Thymus (tissue), 11 donors: ENCODE results near the gene KLHL21. TPM values are rescaled to one million over a fixed set of nuclear protein-coding genes. Genes with fewer than 3 reads are reported as not detected.

Source experiments
- DNase-seq, 9 donors: peaks; one replicate each; pipeline ENCODE4 v3.0.0-alpha.2; 2013; ENCODE audit warnings: low spot score in 9 of 9, low read depth in 6 of 9, missing footprints in 1 of 9
- H3K27ac ChIP-seq, 2 donors: one replicate each; pipeline ENCODE4 v1.5.1; 2013; ENCODE audit warnings: control low read depth in 1 of 2, low read depth in 1 of 2, low read length in 1 of 2, mild to moderate bottlenecking in 1 of 2, moderate library complexity in 1 of 2
- H3K27me3 ChIP-seq, 2 donors: one replicate each; pipeline ENCODE4 v1.5.1; 2013; ENCODE audit warnings: low read length in 1 of 2; ENCODE audit not compliant: control insufficient read depth in 2 of 2, insufficient read depth in 1 of 2
- H3K36me3 ChIP-seq, 2 donors: one replicate each; pipeline ENCODE4 v1.5.1; 2013; ENCODE audit warnings: low read length in 1 of 2, mild to moderate bottlenecking in 1 of 2, moderate library complexity in 1 of 2; ENCODE audit not compliant: control insufficient read depth in 2 of 2, insufficient read depth in 2 of 2
- H3K4me1 ChIP-seq, 2 donors: one replicate each; pipeline ENCODE4 v1.5.1; 2013; ENCODE audit warnings: low read length in 2 of 2; ENCODE audit not compliant: control insufficient read depth in 2 of 2, insufficient read depth in 2 of 2
- H3K4me3 ChIP-seq, 2 donors: one replicate each; pipeline ENCODE4 v1.5.1; 2013; ENCODE audit warnings: low read length in 2 of 2, control low read depth in 1 of 2, mild to moderate bottlenecking in 1 of 2
- H3K9me3 ChIP-seq, 2 donors: one replicate each; pipeline ENCODE4 v1.5.1; 2013; ENCODE audit warnings: low read length in 1 of 2, mild to moderate bottlenecking in 1 of 2; ENCODE audit not compliant: control insufficient read depth in 2 of 2, insufficient read depth in 1 of 2
- WGBS: extraction: QIAGEN DNeasy Blood & Tissue Kit; methylation state at CpG from one replicate; pipeline ENCODE4 v1.1.7; 2013; 5-methylcytosine and 5-hydroxymethylcytosine counted together
- polyA plus RNA-seq: library from polyadenylated mRNA; stranded (reverse); fragments of 200-250 nt; gene quantifications from one replicate; pipeline ENCODE4 v1.2.3, GENCODE V29; 2013
- total RNA-seq: library from RNA; stranded (reverse); fragments of 120-200 nt; gene quantifications from one replicate; pipeline ENCODE4 v1.2.4, GENCODE V29; 2013
- donor health status: healthy.

Gene KLHL21
- total and polyA plus RNA-seq, 2 donors = 8.0 to 13.6 TPM

DNA sequence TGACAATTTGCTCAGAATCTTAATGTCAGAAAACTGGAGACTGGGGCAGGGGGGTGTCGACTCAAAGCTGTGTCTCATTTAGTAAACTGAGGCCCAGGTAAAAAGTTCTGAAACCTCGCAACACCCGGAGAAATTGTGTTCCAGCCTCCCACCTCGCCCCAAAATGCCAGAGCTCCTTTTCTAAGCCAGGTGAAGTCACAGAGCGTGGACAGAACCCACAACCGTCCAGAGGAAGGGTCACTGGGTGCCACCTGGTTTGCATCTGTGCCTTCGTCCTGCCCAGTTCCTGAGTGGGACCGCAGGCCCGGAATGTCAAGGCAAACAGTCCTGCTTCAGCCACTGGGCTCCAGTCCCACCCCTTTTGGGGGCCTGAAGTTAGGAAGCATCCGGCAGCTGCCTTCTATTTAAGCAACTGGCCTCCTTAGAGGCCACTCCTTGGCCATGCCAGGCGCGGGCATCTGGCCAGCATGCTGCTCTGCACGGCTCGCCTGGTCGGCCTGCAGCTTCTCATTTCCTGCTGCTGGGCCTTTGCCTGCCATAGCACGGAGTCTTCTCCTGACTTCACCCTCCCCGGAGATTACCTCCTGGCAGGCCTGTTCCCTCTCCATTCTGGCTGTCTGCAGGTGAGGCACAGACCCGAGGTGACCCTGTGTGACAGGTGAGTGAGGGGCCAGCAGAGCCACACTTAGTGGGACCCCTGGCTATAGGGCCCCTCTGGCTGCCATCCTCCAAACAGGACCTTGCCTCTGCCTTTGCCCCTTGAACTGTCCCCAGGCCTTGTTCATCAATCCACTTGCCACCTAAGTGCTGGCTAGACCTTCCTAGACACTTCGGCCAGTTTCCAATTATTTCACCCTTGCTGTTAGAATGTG is 47.5 kb downstream of the KLHL21 start, which contains the start of gene TAS1R1:
TSS of gene TAS1R1 (plus strand) at position 401 of the 872 bp plus-strand sequence. CDS start at position 468, 67 bp downstream.
- peak within 1 kb of the TSS; percentile 76 to 90 for H3K4me3 ChIP-seq
- no peak for DNase-seq
- H3K36me3 ChIP-seq = peaks cover 9 to 12% of the 10 kb centered on the region in 2 donors
- peaks cover 10 to 11% of the 10 kb centered on the region in 2 donors for H3K4me1 ChIP-seq
- no peaks in the 10 kb centered on the region for H3K27me3 ChIP-seq
- no peaks in the 10 kb centered on the region for H3K9me3 ChIP-seq
- WGBS = 95% methylated on average over 19 of the region's 19 CpGs
- peak within 1 kb of the TSS in 1 of 2 donors; percentile 73 for H3K27ac ChIP-seq

DNA sequence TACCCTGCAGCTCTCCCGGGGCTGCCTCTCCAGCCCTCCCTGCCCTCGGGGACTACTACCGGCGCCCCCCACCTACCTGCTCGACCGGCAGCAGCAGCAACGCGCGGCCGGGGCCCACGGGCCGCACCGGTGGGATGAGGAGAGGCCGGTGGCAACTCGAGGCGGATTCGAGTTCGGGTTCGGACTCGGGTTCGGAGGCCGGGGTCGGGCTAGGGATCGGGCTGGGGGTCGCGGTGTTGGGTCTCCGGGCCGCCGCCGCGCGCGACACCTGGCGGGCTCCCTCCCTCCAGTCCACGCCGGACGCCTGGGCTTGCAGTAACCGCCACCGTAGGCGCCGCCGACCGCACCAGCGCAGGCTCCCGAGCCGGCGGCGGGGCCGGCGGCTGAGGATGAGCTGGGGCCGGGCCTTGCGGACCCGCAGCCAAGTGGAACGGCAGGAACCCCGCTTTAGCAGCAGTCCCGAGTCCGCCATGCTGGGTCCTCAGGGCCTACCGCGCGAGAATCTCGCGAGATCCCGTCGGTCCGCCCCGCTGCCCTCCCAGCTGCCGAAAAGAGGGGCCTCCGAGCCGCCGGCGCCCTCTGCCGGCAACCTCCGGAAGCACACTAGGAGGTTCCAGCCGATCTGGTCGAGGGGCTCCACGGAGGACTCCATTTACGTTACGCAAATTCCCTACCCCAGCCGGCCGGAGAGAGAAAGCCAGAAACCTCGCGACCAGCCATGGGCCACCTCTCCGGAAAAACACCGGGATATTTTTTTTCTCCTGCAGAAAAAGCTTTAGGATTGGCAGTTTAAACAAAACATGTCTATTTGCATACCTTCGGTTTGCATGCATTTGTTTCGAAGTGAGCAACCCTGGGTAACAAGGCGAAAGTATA is 48.4 kb downstream of the KLHL21 start, which contains the start of gene NOL9:
TSS of gene NOL9 (minus strand) at position 483 of the 876 bp plus-strand sequence. CDS start at position 472, 11 bp downstream.
- peaks cover 16 to 18% of the 10 kb centered on the region in 2 donors for H3K36me3 ChIP-seq
- DNase-seq = peak; percentile 86 to 98 (median 91)
- H3K9me3 ChIP-seq = no peaks in the 10 kb centered on the region
- peaks cover 10 to 11% of the 10 kb centered on the region in 2 donors for H3K4me1 ChIP-seq
- H3K27ac ChIP-seq = peak within 1 kb of the TSS in 1 of 2 donors; percentile 73
- 3% methylated on average over 87 of the region's 87 CpGs for WGBS
- no peaks in the 10 kb centered on the region for H3K27me3 ChIP-seq
- peak within 1 kb of the TSS; percentile 76 to 90 for H3K4me3 ChIP-seq

DNA sequence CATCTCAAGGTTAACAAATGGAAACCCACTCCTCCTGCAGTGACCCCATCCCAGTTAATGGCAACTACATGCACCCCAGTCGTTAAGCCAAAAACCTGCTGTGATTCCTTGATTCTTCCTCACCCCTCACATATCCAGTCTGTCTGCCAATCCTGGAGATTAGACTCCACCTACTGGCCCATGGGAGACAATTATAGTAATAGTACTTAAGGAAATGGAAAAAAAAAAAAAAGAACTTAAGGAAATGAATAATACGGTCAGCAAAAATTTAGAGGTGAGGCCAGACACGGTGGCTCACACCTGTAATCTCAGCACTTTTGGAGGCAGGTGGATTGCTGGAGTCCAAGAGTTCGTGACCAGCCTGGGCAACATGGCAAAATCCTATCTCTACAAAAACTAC is 55.4 kb downstream of the KLHL21 start:
- Histone ChIP-seq H3K4me3 (no peak overlapping the region), H3K36me3 (peaks cover 52 to 76% of the 10 kb centered on the region in 2 donors), H3K9me3 (no peaks in the 10 kb centered on the region), H3K27ac (no peak overlapping the region), H3K4me1 (no peaks in the 10 kb centered on the region), H3K27me3 (no peaks in the 10 kb centered on the region)
- WGBS = 93% methylated on average over 4 of the region's 4 CpGs
- DNase-seq = no peak

DNA sequence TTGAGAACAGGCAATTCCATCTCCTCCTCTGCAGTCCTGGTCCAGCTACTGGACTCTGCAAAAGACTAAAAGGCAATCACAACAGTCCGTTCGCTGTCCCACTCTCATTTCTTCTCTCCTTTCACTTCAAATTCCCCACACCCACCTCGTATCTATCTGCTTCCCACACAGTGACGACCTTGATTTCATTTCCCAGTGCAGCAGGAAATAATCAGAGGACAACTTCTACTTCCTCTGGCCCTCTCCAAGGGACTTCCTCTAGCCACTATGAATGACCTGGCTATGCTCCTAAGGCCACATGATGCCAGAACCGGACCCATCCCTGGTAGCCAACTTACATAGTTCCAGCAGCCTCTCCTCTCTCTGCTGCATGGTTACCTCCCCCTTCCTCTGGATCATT is 56.3 kb downstream of the KLHL21 start:
- Histone ChIP-seq H3K27me3 (no peaks in the 10 kb centered on the region), H3K4me1 (no peaks in the 10 kb centered on the region), H3K9me3 (no peaks in the 10 kb centered on the region), H3K27ac (no peak overlapping the region), H3K4me3 (no peak overlapping the region), H3K36me3 (peaks cover 52 to 73% of the 10 kb centered on the region in 2 donors)
- WGBS = 95% methylated on average over 5 of the region's 5 CpGs
- no peak for DNase-seq

DNA sequence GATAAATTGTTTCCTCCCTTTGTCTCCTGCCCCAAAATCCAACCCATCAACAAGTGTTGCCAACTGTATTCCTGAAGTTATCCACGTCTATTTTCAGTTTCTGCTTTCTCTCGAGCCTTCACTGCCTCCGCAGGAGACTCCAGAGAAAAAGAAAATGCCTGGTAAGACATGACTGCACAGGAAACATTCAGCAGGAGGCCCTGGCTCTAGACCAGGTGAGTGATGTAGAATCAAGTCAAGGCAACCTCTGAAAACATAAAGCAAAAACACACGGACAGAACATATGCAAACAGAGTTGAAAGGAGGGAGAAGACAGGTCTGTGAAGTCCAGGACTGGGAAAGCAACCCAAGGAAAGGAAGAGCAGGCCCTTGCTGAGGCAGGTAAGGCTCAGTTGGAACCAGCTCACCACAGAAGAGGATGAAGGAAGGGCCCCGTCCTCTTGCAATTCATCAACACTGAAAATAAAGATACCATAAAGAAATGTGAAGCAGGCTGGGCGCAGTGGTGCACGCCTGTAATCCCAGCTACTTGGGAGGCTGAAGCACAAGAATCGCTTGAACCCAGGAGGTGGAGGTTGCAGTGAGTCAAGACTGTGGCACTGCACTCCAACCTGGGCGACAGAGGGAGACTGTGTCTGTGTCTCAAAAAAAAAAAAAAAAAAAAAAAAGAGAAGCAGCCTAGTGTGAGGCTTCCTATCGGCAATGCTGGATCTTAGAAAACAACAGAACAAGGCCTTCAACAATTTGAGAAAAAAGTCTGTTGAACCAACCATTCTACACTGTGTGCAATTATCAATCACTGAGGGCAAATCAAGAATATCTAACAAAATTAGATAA is 57.2 kb downstream of the KLHL21 start:
- no peaks in the 10 kb centered on the region for H3K27me3 ChIP-seq
- H3K4me3 ChIP-seq = no peak overlapping the region
- DNase-seq = peak in 1 of 9 donors; percentile 13
- H3K36me3 ChIP-seq = peaks cover 47 to 76% of the 10 kb centered on the region in 2 donors
- no peaks in the 10 kb centered on the region for H3K9me3 ChIP-seq
- WGBS = 84% methylated on average over 10 of the region's 10 CpGs
- peak overlapping the region in 1 of 2 donors; percentile 5 for H3K27ac ChIP-seq
- H3K4me1 ChIP-seq = no peaks in the 10 kb centered on the region

DNA sequence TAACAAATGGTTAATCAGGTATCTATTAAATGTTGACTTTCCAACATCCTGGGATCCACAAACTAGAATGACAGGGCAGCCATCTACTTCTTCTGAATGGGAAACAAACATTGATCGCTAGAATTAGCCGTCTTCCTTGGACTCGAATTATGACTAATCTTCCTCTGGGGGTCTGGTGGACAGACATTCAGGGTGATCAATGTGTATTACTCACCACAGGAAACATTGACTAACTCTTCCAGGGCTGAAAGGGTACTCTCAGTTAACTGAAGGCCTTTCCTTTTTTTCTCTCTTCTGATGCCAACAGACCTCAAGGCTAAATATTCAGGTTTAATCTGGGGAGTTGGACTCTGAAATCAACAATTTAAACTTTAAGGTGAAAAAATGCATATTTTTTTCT is 57.8 kb downstream of the KLHL21 start:
- no peaks in the 10 kb centered on the region for H3K27me3 ChIP-seq
- H3K4me3 ChIP-seq = no peak overlapping the region
- no peaks in the 10 kb centered on the region for H3K9me3 ChIP-seq
- 98% methylated on average over 3 of the region's 3 CpGs for WGBS
- no peak for DNase-seq
- no peaks in the 10 kb centered on the region for H3K4me1 ChIP-seq
- H3K36me3 ChIP-seq = peaks cover 42 to 72% of the 10 kb centered on the region in 2 donors
- H3K27ac ChIP-seq = no peak overlapping the region

Other genes starting within 250 kb of the KLHL21 start
- gene ACOT7, start 209.1 kb downstream of the KLHL21 start, total RNA-seq = 22.2 TPM
- 14.2 TPM for gene ACOT7, start 209.1 kb downstream of the KLHL21 start, polyA plus RNA-seq
- 0.24 TPM for gene HES2, start 182.9 kb downstream of the KLHL21 start, total RNA-seq
- gene HES2, start 182.9 kb downstream of the KLHL21 start, polyA plus RNA-seq = 2.2 TPM
- 1.0 TPM for gene ESPN, start 178.1 kb downstream of the KLHL21 start, total RNA-seq
- gene ESPN, start 178.1 kb downstream of the KLHL21 start, polyA plus RNA-seq = 11.8 TPM
- gene TNFRSF25, start 136.7 kb downstream of the KLHL21 start, total RNA-seq = 29.1 TPM
- gene TNFRSF25, start 136.7 kb downstream of the KLHL21 start, polyA plus RNA-seq = 51.6 TPM
- gene PLEKHG5, start 111.2 kb downstream of the KLHL21 start, total RNA-seq = 2.4 TPM
- gene PLEKHG5, start 111.2 kb downstream of the KLHL21 start, polyA plus RNA-seq = 4.6 TPM
- gene NOL9, start 48.4 kb downstream of the KLHL21 start, total RNA-seq = 11.1 TPM
- gene NOL9, start 48.4 kb downstream of the KLHL21 start, polyA plus RNA-seq = 8.6 TPM
- gene TAS1R1, start 47.6 kb downstream of the KLHL21 start, total RNA-seq = not detected
- not detected for gene TAS1R1, start 47.6 kb downstream of the KLHL21 start, polyA plus RNA-seq
- 30.7 TPM for gene ZBTB48, start 22.9 kb downstream of the KLHL21 start, total RNA-seq
- 124 TPM for gene ZBTB48, start 22.9 kb downstream of the KLHL21 start, polyA plus RNA-seq
- 3.5 TPM for gene PHF13, start 10.9 kb upstream of the KLHL21 start, total RNA-seq
- gene PHF13, start 10.9 kb upstream of the KLHL21 start, polyA plus RNA-seq = 11.4 TPM
- 17.6 TPM for gene THAP3, start 22.0 kb upstream of the KLHL21 start, total RNA-seq
- 22.2 TPM for gene THAP3, start 22.0 kb upstream of the KLHL21 start, polyA plus RNA-seq
- 16.2 TPM for gene DNAJC11, start 98.9 kb upstream of the KLHL21 start, total RNA-seq
- gene DNAJC11, start 98.9 kb upstream of the KLHL21 start, polyA plus RNA-seq = 19.9 TPM
- 32.0 TPM for gene CAMTA1, start 182.6 kb upstream of the KLHL21 start, total RNA-seq
- 158 TPM for gene CAMTA1, start 182.6 kb upstream of the KLHL21 start, polyA plus RNA-seq